ENCODE results near the gene ARPC5.
"Not testable (repeated sequence)": the region's sequence is repeated elsewhere in the genome, so short reads cannot be mapped to it uniquely, and the experiment has no call there.

GRCh38 chr1:183618202-183618601 is 17.4 kb downstream of the ARPC5 start:
- not testable (repeated sequence) for TF ChIP-seq TCF7 (IDR thresholded peaks at IDR 0.05; ENCODE audit: borderline replicate concordance); CTCF (IDR thresholded peaks at IDR 0.05 in 2 of 3, conservative IDR thresholded peaks at IDR 0.05 in 1 of 3; ENCODE audit: insufficient read depth in 2 of 3, low read depth in 1 of 3, low read length in 3 of 3); MTA2 (IDR thresholded peaks at IDR 0.05; ENCODE audit: low read depth); CBX2 (IDR thresholded peaks at IDR 0.05; ENCODE audit: insufficient read depth, low read length, poor library complexity, severe bottlenecking); COPS2 (conservative IDR thresholded peaks at IDR 0.05); TRIM25 (IDR thresholded peaks at IDR 0.05; ENCODE audit: borderline replicate concordance); EP400 (IDR thresholded peaks at IDR 0.05); TGIF2 (CRISPR knock-in tag; IDR thresholded peaks at IDR 0.05); SP1 (CRISPR knock-in tag; IDR thresholded peaks at IDR 0.05)

Data from K562 (cell line).